ENCODE data around the gene ASTN2. TPM values are rescaled to one million over a fixed set of nuclear protein-coding genes. Genes with fewer than 3 reads are reported as not detected.

The ASTN2 gene
- total and polyA plus RNA-seq, 12 donors = 1.9 to 11.1 (median 4.0) TPM

GRCh38 chr9:117303643-117304230 is 111.1 kb downstream of the ASTN2 start:
- Histone ChIP-seq H3K36me3 (no peaks in the 10 kb centered on the region), H3K9me3 (no peaks in the 10 kb centered on the region), H3K27ac (no peak overlapping the region), H3K4me1 (no peaks in the 10 kb centered on the region), H3K27me3 (peaks cover 0 to 23% (median 0%) of the 10 kb centered on the region in 7 donors), H3K4me3 (no peak overlapping the region)
- DNase-seq (no peak), ATAC-seq (no peak)
- WGBS, 2 donors = 54 to 60% methylated on average over 5 of the region's 5 CpGs
- no peak for TF ChIP-seq CTCF (IDR thresholded peaks at IDR 0.05)
- intact Hi-C loops (cut with DNase I) = no loop called here

- no peak for TF ChIP-seq CTCF (IDR thresholded peaks at IDR 0.05)
- H3K27me3 ChIP-seq = peaks cover 0 to 12% (median 0%) of the 10 kb centered on the region in 7 donors
- H3K27ac ChIP-seq = no peak overlapping the region
- no peak for ATAC-seq
- 78 to 81% methylated on average over 2 of the region's 2 CpGs for WGBS, 2 donors
- no peaks in the 10 kb centered on the region for H3K9me3 ChIP-seq
- no peaks in the 10 kb centered on the region for H3K4me1 ChIP-seq
- no peak for DNase-seq
- no peaks in the 10 kb centered on the region for H3K36me3 ChIP-seq
- no peak overlapping the region for H3K4me3 ChIP-seq
- intact Hi-C loops (cut with DNase I) = no loop called here
Measured at GRCh38 chr9:117302487-117302886, 112.4 kb downstream of the ASTN2 start.

- DNase-seq (no peak), ATAC-seq (no peak)
- Histone ChIP-seq H3K9me3 (no peaks in the 10 kb centered on the region), H3K36me3 (no peaks in the 10 kb centered on the region), H3K4me3 (no peak overlapping the region), H3K27ac (no peak overlapping the region), H3K4me1 (no peaks in the 10 kb centered on the region), H3K27me3 (peaks cover 0 to 15% (median 0%) of the 10 kb centered on the region in 7 donors)
- intact Hi-C loops (cut with DNase I) = no loop called here
- no peak for TF ChIP-seq CTCF (IDR thresholded peaks at IDR 0.05)
- 60 to 70% methylated on average over 4 of the region's 4 CpGs for WGBS, 2 donors
Measured at GRCh38 chr9:117300371-117301110, 114.3 kb downstream of the ASTN2 start.

- Histone ChIP-seq H3K4me1 (no peaks in the 10 kb centered on the region), H3K4me3 (no peak overlapping the region), H3K27me3 (peaks cover 0 to 3% (median 0%) of the 10 kb centered on the region in 7 donors), H3K9me3 (no peaks in the 10 kb centered on the region), H3K36me3 (no peaks in the 10 kb centered on the region), H3K27ac (no peak overlapping the region)
- intact Hi-C loops (cut with DNase I) = no loop called here
- ATAC-seq = no peak
- 50 to 67% methylated on average over 1 of the region's 1 CpG for WGBS, 2 donors
- no peak for TF ChIP-seq CTCF (IDR thresholded peaks at IDR 0.05)
- DNase-seq = no peak
Measured at GRCh38 chr9:117296453-117296852, 118.4 kb downstream of the ASTN2 start.
